Glutamatergic neuron (in vitro differentiated cells): ENCODE results near the gene RNU1-3. TPM values are rescaled to one million over a fixed set of nuclear protein-coding genes. Genes with fewer than 3 reads are reported as not detected.
"Not testable (repeated sequence)": the region's sequence is repeated elsewhere in the genome, so short reads cannot be mapped to it uniquely, and the experiment has no call there.

Source experiments
- DNase-seq: peaks from one replicate; pipeline ENCODE4 v3.0.0; 2022
- H3K27ac Mint-ChIP-seq: one replicate; pipeline ENCODE4 v1.8.0; 2020; ENCODE audit warnings: mild to moderate bottlenecking, mixed read lengths, inconsistent platforms; ENCODE audit not compliant: unreplicated experiment
- H3K27me3 Mint-ChIP-seq: one replicate; pipeline ENCODE4 v1.8.0; 2020; ENCODE audit warnings: mild to moderate bottlenecking, moderate library complexity, mixed read lengths, inconsistent platforms; ENCODE audit not compliant: unreplicated experiment
- H3K36me3 Mint-ChIP-seq: one replicate; pipeline ENCODE4 v1.8.0; 2020; ENCODE audit warnings: mild to moderate bottlenecking, mixed read lengths, inconsistent platforms; ENCODE audit not compliant: unreplicated experiment
- H3K4me1 Mint-ChIP-seq: one replicate; pipeline ENCODE4 v1.8.0; 2020; ENCODE audit warnings: mild to moderate bottlenecking, low read depth, mixed read lengths, inconsistent platforms; ENCODE audit not compliant: unreplicated experiment
- H3K4me3 Mint-ChIP-seq: one replicate; pipeline ENCODE4 v1.8.0; 2020; ENCODE audit warnings: mild to moderate bottlenecking, mixed read lengths, inconsistent platforms; ENCODE audit not compliant: unreplicated experiment
- H3K9me3 Mint-ChIP-seq: one replicate; pipeline ENCODE4 v1.8.0; 2020; ENCODE audit warnings: mild to moderate bottlenecking, moderate library complexity, mixed read lengths, inconsistent platforms; ENCODE audit not compliant: unreplicated experiment
- total RNA-seq: library from RNA; stranded (reverse); fragmentation: NEBNext Ultra II Directional; extraction: Animal tissue kit (Norgen Biotek cat#: 25700); gene quantifications from one replicate; pipeline ENCODE4 v1.2.1, GENCODE V29; 2021; ENCODE audit not compliant: unreplicated experiment
- TF ChIP-seq, protein P1 (sequence below): fragments of 200-600 bp; sonication (generic); IDR thresholded peaks from one replicate; pipeline ENCODE4 v1.5.0; 2021; ENCODE audit not compliant: partially characterized antibody, unreplicated experiment

The RNU1-3 gene
- total RNA-seq, 1 donor from 2014 or later = 3,598 TPM

DNA sequence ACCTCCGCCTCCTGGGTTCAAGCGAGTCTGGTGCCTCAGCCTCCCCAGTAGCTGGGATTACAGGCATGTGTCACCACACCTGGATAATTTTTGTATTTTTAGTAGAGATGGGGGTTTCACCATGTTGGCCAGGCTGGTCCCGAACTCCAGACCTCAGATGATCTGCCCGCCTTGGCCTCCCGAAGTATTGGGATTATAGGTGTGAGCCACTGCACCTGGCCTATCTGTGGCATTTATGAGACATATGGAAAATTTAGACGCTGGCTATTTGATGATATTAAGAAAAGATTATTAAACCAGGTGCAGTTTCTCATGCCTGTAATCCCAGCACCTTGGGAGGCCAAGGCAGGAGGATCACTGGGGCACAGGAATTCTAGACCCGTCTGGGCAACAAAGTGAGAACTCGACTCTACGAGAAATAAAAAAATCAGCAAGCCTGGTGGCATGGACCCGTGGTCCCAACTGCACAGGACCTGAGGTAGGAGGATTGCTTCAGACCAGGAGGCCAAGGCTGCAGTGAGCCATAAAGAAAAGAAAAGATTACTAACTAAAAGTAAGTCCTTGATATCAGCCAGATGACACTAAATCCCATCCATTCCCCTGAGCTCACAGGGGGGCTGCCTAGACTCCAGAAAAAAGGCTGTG lies 30.1 kb downstream of the RNU1-3 start:
- not testable (repeated sequence) for H3K27me3 Mint-ChIP-seq, H3K4me1 Mint-ChIP-seq, H3K36me3 Mint-ChIP-seq, H3K27ac Mint-ChIP-seq, H3K4me3 Mint-ChIP-seq, H3K9me3 Mint-ChIP-seq
- peak; percentile 9 for DNase-seq

DNA sequence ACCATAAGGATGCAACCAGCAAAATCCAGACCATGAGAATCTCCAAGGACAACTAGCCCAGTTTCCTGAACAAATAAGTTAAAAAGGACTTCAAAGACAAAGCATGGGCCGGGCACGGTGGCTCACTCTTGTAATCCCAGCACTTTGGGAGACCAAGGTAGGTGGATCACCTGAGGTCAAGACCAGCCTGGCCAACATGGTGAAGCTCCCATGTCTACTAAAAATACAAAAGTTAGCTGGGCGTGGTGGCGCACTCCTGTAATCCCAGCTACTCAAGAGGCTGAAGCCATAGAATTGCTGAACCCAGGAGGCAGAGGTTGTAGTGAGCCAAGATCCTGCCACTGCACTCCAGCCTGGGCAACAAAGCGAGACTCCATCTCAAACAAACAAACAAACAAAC lies 30.8 kb downstream of the RNU1-3 start:
- not testable (repeated sequence) for H3K27me3 Mint-ChIP-seq, H3K36me3 Mint-ChIP-seq, H3K4me3 Mint-ChIP-seq, H3K9me3 Mint-ChIP-seq, H3K4me1 Mint-ChIP-seq, H3K27ac Mint-ChIP-seq
- peak; percentile 9 for DNase-seq

DNA sequence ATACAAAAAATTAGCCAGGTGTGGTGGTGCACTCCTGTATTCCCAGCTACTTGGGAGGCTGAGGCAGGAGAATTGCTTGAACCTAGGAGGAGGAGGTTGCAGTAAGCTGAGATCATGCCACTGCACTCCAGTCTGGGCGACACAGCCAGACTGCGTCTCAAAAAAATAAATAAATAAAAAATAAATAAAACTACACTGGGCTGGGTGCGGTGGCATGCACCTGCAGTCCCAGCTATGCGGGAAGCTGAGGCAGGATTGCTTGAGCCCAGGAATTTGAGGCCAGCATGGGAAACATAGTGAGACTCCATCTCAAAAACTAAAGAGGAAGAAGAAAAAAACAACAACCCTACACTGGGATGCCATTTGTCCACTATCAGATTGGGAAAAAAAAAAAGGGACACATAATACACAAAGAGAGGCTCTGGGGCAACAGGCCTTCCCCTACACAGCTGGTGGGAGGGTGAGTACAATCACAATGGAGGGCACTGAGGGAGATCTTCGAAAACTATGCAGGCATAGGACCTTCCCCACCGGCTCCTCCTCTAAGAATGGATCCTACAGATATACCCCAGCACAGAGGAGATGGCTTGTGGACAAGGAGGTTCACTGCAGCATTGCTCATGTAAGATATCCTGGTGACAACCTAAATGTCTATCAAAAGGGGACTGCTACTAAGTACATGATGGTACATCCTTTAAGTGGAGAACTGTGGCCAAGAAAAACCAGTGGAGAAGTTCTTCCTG lies 33.0 kb downstream of the RNU1-3 start:
- H3K27ac Mint-ChIP-seq, H3K9me3 Mint-ChIP-seq, H3K4me3 Mint-ChIP-seq, H3K27me3 Mint-ChIP-seq, H3K4me1 Mint-ChIP-seq, H3K36me3 Mint-ChIP-seq: not testable (repeated sequence)
- DNase-seq = peak; percentile 4

DNA sequence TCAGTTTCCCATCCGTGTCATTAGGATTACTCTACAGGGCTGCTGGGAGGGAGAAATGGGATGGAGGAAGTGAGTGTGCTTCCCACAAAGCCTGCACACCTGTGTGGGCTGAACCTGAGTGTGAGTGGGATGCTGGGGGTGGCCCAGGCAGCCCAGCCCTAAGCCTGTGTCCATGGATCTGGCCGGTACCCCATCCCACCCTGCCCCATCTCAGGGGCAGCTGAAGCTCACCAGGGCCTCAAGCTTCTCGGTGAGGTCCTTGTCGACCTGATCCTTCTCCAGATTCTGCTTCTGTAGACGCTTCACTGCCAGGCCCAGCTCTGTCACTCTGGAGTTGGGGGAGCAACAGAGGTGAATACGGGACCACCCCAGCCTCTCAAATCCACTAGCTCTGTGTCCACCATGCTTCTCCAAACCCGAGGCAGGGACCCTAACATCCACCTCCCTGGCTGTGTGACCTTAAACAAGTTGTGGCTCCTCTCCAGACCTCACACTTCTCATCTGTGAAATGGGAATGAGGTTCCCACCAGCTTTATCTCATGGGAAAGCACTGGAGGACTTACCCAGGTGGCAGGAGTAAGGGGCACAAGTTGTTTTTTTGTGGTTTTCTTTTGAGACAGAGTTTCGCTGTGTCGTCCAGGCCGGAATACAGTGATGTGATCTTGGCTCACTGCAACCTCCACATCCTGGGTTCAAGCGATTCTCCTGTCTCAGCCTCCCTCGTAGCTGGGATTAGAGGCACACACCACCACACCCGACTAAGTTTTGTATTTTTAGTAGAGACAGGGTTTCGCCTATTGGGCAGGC lies 34.5 kb downstream of the RNU1-3 start:
- H3K4me1 Mint-ChIP-seq, H3K36me3 Mint-ChIP-seq, H3K4me3 Mint-ChIP-seq, H3K27me3 Mint-ChIP-seq, H3K9me3 Mint-ChIP-seq, H3K27ac Mint-ChIP-seq: not testable (repeated sequence)
- DNase-seq = peak; percentile 5

DNA sequence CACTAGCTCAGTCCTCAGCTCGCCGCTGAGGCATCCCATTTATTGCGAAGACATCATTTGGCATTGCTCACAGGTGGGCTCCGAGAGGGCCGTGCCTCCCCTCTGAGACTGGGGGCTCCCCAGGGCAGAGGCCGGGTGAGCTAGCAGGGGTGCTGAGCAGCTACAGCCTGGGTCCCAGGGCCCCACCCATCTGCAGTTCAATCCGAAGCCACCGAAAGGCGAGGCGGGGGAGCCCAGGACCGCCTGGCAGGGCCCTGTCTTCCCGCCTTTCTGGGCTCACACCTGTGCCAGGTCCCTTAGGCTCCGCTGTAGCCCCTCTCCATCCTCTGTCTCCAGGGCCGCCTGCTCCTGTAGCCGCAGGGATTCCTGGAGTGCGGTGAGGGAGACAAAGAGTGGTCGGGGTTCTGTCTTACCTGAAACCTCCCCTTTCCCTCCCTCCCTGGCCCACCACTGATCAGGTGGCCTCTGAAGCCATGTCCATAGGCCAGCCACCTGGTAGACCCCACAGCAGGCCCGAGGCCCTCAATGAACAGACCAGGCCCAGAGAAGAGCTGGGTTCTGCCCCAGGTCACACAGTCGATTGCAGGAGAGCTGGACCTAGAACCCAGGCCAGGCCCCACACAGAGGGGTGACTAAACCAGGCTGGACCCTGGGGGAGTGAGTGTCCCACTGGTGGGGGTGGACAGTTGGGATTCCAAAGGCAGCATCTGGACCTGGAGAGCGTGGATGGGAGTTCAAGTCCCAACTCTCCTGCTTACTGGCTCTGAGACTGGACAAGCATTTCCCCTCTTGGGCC lies 35.3 kb downstream of the RNU1-3 start:
- peak; percentile 17 for DNase-seq
- no peak overlapping the region for H3K27ac Mint-ChIP-seq
- TF ChIP-seq, protein P1, sequence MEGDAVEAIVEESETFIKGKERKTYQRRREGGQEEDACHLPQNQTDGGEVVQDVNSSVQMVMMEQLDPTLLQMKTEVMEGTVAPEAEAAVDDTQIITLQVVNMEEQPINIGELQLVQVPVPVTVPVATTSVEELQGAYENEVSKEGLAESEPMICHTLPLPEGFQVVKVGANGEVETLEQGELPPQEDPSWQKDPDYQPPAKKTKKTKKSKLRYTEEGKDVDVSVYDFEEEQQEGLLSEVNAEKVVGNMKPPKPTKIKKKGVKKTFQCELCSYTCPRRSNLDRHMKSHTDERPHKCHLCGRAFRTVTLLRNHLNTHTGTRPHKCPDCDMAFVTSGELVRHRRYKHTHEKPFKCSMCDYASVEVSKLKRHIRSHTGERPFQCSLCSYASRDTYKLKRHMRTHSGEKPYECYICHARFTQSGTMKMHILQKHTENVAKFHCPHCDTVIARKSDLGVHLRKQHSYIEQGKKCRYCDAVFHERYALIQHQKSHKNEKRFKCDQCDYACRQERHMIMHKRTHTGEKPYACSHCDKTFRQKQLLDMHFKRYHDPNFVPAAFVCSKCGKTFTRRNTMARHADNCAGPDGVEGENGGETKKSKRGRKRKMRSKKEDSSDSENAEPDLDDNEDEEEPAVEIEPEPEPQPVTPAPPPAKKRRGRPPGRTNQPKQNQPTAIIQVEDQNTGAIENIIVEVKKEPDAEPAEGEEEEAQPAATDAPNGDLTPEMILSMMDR = no peak
- H3K27me3 Mint-ChIP-seq = peaks cover 7% of the 10 kb centered on the region
- no peaks in the 10 kb centered on the region for H3K4me1 Mint-ChIP-seq
- no peak overlapping the region for H3K4me3 Mint-ChIP-seq
- H3K9me3 Mint-ChIP-seq = peaks cover 2% of the 10 kb centered on the region
- H3K36me3 Mint-ChIP-seq = peaks cover 1% of the 10 kb centered on the region

DNA sequence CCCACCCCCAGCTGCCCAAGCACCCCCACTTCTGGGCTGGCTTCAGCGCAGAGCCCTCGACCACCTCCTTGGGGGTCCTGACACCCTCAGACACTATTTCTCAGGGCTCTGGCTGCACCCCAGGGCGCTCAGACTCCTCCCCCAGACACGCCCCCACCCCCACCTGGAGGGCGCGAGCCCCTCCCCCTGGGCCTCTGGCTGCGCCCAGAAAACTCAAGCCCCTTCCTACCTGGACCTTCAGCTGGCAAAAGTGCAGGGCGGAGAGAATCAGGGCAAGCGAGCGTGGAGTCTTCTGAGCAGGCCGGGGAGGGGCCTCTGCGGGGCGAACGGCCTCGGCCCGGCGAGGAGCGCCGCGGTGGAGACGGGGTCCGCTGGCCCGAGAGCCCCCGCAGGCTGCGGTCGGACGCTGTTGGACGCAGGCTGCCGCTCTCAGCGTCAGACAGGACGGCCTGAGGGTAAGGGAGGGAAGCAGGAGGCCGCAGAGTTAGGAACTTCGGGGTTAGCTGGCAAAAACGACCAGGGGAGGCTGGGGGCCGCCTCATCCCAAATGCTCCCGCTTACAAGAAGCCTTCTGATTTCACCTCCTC lies 36.0 kb downstream of the RNU1-3 start:
- H3K9me3 Mint-ChIP-seq = peaks cover 6% of the 10 kb centered on the region
- no peak overlapping the region for H3K4me3 Mint-ChIP-seq
- peaks cover 7% of the 10 kb centered on the region for H3K27me3 Mint-ChIP-seq
- DNase-seq = peak; percentile 16
- TF ChIP-seq, protein P1 = no peak
- peaks cover 5% of the 10 kb centered on the region for H3K4me1 Mint-ChIP-seq
- H3K27ac Mint-ChIP-seq = no peak overlapping the region
- peaks cover 8% of the 10 kb centered on the region for H3K36me3 Mint-ChIP-seq

DNA sequence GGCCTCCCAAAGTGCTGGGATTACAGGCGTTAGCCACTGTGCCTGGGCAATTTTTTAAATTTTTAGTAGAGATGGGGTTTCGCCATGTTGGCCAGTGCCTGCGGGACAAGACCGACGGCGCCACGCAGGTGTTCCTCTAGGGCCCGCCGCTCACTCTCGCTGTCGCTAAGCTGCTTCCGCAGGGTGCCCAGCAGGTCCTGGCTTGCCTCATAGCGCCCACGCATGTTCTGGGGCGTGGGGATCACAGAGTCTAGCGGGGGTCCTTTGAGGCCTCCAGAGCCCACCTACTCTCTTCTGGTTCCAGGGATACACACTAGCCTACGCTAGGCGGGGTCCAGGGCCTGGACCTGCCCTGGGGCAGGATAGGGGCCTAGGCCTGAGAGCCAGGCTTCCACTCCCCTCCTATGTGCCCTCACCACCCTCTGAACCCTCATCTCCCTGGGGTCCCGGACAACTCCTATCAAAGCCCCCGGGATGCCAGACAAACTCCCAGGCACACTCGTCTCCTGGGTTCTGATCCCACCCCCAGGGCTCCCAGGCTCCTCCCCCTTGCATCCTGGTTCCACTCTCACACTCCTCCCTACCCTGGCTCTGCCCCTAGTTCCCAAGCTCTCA lies 36.7 kb downstream of the RNU1-3 start:
- not testable (repeated sequence) for H3K36me3 Mint-ChIP-seq, H3K4me3 Mint-ChIP-seq, DNase-seq

More for the DNA sequence above, 36.7 kb downstream of the RNU1-3 start:
- not testable (repeated sequence) for H3K27ac Mint-ChIP-seq, H3K27me3 Mint-ChIP-seq, H3K9me3 Mint-ChIP-seq, H3K4me1 Mint-ChIP-seq
